DOHH2 (cell line): Measurements from ENCODE around the gene GBX2.

ENCODE experiments used
- CTCF ChIP-seq: fragments of 200-600 bp; sonication (generic); IDR thresholded peaks from one replicate; pipeline ENCODE4 v1.5.1; 2014; ENCODE audit warnings: antibody characterized with exemption, mild to moderate bottlenecking, low read depth, low read length; ENCODE audit not compliant: poor library complexity, severe bottlenecking
- EZH2phosphoT487 ChIP-seq: fragments of 200-600 bp; sonication (generic); IDR thresholded peaks from 2 replicates; pipeline ENCODE4 v1.6.1; 2017; ENCODE audit warnings: borderline replicate concordance, mild to moderate bottlenecking, antibody characterized with exemption, low read length, moderate library complexity, mixed read lengths

GRCh38 chr2:236164201-236164924 is 3.8 kb downstream of the GBX2 start:
- TF ChIP-seq CTCF = no peak
- TF ChIP-seq EZH2phosphoT487 = no peak
